ENCODE results near the gene PIP5KL1.
A peak's percentile ranks its signal among the peaks of the same experiment; 100 is the strongest.

PIP5KL1 gene

GRCh38 chr9:127972236-127972871 lies 41.8 kb upstream of the PIP5KL1 start:
- TF ChIP-seq PKNOX1 (IDR thresholded peaks at IDR 0.05) (no peak), ZNF384 (IDR thresholded peaks at IDR 0.05) (no peak), L3MBTL2 (conservative IDR thresholded peaks at IDR 0.05) (no peak), NFRKB (IDR thresholded peaks at IDR 0.05) (no peak)
- DNase-seq (ENCODE audit: extremely low spot score): no peak
- ChIA-PET POLR2A (interaction anchor here (0.7 kb wide), 1 partner anchor 42 kb away, joined by 3 read pairs; the partner anchor contains the start of gene PIP5KL1), CTCF (interaction anchor here (0.5 to 0.7 kb wide), 2 partner anchors 74 to 90 kb away, joined by 3 read pairs; no protein-coding TSS in a partner anchor)

DNA sequence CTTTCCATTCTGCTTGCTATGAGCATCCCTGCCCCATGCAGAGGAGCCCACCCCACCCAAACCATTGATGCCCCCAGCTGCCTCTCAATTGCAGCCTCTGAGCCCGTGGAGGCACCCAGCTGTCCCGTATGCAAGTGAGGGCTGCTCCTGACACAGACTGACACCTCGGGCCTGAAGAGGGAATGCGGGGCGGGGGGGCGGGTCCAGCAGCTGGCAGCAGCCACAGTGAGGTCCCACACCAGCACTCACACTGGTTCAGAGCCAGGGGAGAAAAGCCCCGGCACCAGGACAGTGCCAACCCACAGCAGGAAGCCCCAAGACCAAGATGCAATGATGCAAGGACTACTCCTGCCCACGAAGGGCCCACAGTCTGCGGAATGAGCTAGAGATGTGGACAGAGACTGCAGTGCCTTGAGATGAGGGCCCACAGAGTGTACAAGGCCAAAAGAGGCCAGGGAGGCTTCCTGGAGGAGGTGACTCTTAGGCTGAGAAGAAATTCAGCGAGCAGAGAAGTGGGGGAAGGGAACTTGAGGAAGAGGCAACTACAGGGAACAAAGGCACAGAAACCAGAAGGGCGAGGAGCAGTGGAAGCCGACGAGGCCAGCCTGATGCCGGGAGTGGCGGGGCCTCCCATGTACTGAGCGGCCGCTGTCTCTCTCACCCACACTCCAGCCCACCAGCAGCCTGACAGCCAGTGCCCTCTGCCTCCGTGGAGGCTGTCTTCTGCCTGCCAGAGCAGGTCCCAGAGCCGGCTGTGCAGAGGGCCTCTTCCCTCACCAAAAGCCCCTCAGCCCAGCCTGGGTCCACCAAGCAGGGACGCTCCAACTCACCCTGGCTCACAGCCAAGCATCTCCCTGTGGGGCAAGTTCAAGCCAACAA lies 41.0 kb upstream of the PIP5KL1 start:
- CTCF ChIA-PET: interaction anchor here (0.5 to 0.7 kb wide), 3 partner anchors 73 to 116 kb away, joined by 3 to 4 read pairs (median 3); no protein-coding TSS in a partner anchor
- DNase-seq (ENCODE audit: extremely low spot score): no peak
- TF ChIP-seq ELF4 (IDR thresholded peaks at IDR 0.05): no peak
- TF ChIP-seq FOXA1 (IDR thresholded peaks at IDR 0.05): no peak
- TF ChIP-seq ARNT (IDR thresholded peaks at IDR 0.05): no peak
- no peak for TF ChIP-seq NFRKB (IDR thresholded peaks at IDR 0.05)
- TF ChIP-seq FOXM1 (IDR thresholded peaks at IDR 0.05; ENCODE audit: borderline replicate concordance): no peak
- no peak for TF ChIP-seq SP1 (IDR thresholded peaks at IDR 0.05)
- no peak for TF ChIP-seq LEF1 (IDR thresholded peaks at IDR 0.05; ENCODE audit: borderline replicate concordance)
- no peak for TF ChIP-seq FOXK2 (IDR thresholded peaks at IDR 0.05)
- TF ChIP-seq BHLHE40 (IDR thresholded peaks at IDR 0.05; ENCODE audit: borderline replicate concordance): no peak
- no peak for TF ChIP-seq L3MBTL2 (conservative IDR thresholded peaks at IDR 0.05)
- POLR2A ChIA-PET: interaction anchor here (0.7 to 1.5 kb wide), 2 partner anchors 9 to 41 kb away, joined by 3 to 5 read pairs; partner anchors contain the start of genes EEIG1 and PIP5KL1

DNA sequence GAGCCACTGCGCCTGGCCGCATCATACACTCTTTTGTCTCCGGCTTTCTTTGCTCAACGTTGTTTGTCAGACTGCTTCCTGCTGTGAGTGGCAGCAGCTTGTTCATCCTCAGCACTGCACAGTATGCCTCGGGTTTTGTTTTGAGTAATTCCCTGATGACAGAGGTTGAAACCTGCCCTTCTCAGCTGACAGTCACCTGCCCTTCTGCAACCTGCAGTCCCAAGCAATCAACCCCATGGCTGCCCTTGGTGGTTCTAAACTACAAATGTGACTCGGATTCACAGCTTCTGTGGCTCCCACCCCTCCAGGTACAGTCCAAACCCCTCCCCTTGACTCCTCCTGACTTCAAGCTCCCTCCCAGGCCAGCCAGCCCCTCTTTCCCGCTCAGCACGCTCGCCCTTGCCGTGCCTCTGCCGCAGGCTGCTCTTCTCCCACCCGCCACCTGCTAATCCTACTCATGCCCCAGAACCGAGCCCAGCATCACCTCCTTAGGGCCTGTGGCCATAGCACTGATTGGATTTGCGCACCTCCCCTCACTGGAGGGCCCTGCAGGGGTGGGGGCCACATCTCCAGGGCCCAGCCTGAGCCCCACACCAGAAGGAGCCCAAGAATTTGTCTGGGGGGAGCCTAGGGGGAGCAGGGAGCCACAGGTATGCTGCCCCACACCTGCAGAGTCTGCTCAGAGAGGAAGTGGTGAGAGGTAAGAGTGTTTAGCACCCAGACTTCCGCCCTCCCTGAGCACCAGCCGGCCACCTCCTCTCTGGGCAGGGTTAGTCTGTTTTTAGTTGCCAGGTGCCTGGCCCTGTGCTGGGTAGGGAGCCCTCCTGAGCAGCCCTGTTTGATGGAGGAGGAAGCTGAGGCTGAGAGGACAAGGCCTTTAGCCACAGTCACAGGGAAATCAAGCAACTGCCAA lies 40.1 kb upstream of the PIP5KL1 start:
- no peak for DNase-seq (ENCODE audit: extremely low spot score)
- POLR2A ChIA-PET: interaction anchor here (0.7 to 1.5 kb wide), 2 partner anchors 10 to 11 kb away, joined by 3 to 5 read pairs; partner anchors contain the start of gene EEIG1
- CTCF ChIA-PET: interaction anchor here (0.5 to 1.8 kb wide), 4 partner anchors 16 to 400 kb away, joined by 3 to 5 read pairs (median 4); no protein-coding TSS in a partner anchor
- TF ChIP-seq TARDBP (IDR thresholded peaks at IDR 0.05) (no peak), PKNOX1 (IDR thresholded peaks at IDR 0.05) (peak; percentile 76; the same call in 1 of the 2 replicates)

DNA sequence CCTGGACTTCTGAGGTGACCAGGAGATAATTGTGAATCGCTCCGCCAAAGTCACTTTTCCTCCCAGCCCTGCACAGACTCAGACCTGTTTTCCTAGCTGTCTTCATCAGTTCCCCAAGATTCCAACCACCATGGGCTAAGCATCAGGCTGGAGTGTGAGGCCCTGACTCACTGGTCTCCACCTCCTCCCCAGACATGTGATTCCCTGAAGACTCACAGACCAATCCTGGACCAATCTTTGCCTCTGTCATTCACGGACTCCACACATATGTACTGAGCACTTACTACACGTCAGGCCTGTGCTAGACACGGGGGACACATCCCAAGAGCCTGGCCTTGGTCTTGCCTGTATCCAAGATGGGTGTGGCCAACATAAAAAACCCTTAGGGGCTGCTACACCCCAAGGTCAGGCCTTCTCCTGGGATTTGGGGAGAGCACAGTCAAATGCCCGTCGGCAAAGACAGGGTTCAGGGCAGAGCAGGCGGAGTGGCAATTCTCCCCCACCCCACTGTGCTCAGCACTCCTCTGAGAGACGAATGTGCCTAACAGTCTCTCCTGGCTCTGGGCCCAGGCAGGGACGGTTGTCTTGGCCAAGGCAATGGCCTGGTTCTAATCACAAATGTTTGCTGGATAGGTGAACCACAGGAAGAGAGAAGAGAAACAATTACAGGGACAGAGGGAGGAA lies 38.3 kb upstream of the PIP5KL1 start:
- ChIA-PET POLR2A (no interaction called here), CTCF (interaction anchor here (1.8 kb wide), 1 partner anchor 25 kb away, joined by 5 read pairs; no protein-coding TSS in a partner anchor)
- no peak for TF ChIP-seq FOXK2 (IDR thresholded peaks at IDR 0.05)
- TF ChIP-seq NFRKB (IDR thresholded peaks at IDR 0.05): no peak
- no peak for TF ChIP-seq L3MBTL2 (conservative IDR thresholded peaks at IDR 0.05)
- TF ChIP-seq ZNF384 (IDR thresholded peaks at IDR 0.05): no peak
- no peak for TF ChIP-seq ELF4 (IDR thresholded peaks at IDR 0.05)

GRCh38 chr9:127968042-127968441 lies 37.5 kb upstream of the PIP5KL1 start:
- ChIA-PET POLR2A (no interaction called here), CTCF (no interaction called here)
- no peak for DNase-seq (ENCODE audit: extremely low spot score)
- TF ChIP-seq LEF1 (IDR thresholded peaks at IDR 0.05; ENCODE audit: borderline replicate concordance) (no peak), ELF4 (IDR thresholded peaks at IDR 0.05) (no peak), ZNF384 (IDR thresholded peaks at IDR 0.05) (no peak), BHLHE40 (IDR thresholded peaks at IDR 0.05; ENCODE audit: borderline replicate concordance) (no peak), CTBP1 (IDR thresholded peaks at IDR 0.05; ENCODE audit: borderline replicate concordance) (no peak), ARNT (IDR thresholded peaks at IDR 0.05) (no peak), SP1 (IDR thresholded peaks at IDR 0.05) (no peak), L3MBTL2 (conservative IDR thresholded peaks at IDR 0.05) (no peak), FOXA1 (IDR thresholded peaks at IDR 0.05) (no peak), TARDBP (IDR thresholded peaks at IDR 0.05) (no peak), NFRKB (IDR thresholded peaks at IDR 0.05) (no peak), HDGF (IDR thresholded peaks at IDR 0.05; ENCODE audit: borderline replicate concordance) (no peak), FOXK2 (IDR thresholded peaks at IDR 0.05) (no peak), FOXM1 (IDR thresholded peaks at IDR 0.05; ENCODE audit: borderline replicate concordance) (no peak), PKNOX1 (IDR thresholded peaks at IDR 0.05) (no peak), SUZ12 (IDR thresholded peaks at IDR 0.05) (no peak)

More for the DNA sequence above, 38.3 kb upstream of the PIP5KL1 start:
- no peak for DNase-seq (ENCODE audit: extremely low spot score)
